Neural cell (in vitro differentiated cells): ENCODE measurements around the gene CDHR2. TPM values are rescaled to one million over a fixed set of nuclear protein-coding genes. Genes with fewer than 3 reads are reported as not detected.

ENCODE experiments used
- H2AFZ ChIP-seq: fragments of 200-600, 300-800 bp; sonication (generic), shearing (Covaris generic); 2 replicates; pipeline ENCODE4 v1.6.0; 2014; ENCODE audit warnings: low read depth, mild to moderate bottlenecking, antibody characterized with exemption, low read length, moderate library complexity
- H3F3A ChIP-seq: fragments of 200-600 bp; shearing (Covaris generic); 2 replicates; pipeline ENCODE4 v1.6.1; 2016; ENCODE audit warnings: mild to moderate bottlenecking, moderate library complexity, mixed read lengths, antibody characterized with exemption, low read length; ENCODE audit not compliant: insufficient read depth, poor library complexity, severe bottlenecking
- H3K27ac ChIP-seq: fragments of 200-600, 300-800 bp; sonication (generic), shearing (Covaris generic); 2 replicates; pipeline ENCODE4 v1.5.1; 2014; ENCODE audit warnings: mild to moderate bottlenecking, low read length, moderate library complexity
- H3K27me3 ChIP-seq: fragments of 300-800, 200-600 bp; sonication (generic), shearing (Covaris generic); 2 replicates; pipeline ENCODE4 v1.6.0; 2014; ENCODE audit warnings: mild to moderate bottlenecking, low read depth, low read length, moderate library complexity; ENCODE audit not compliant: insufficient read depth
- H3K36me3 ChIP-seq: fragments of 300-800, 200-600 bp; sonication (generic), shearing (Covaris generic); 2 replicates; pipeline ENCODE4 v1.5.1; 2014; ENCODE audit warnings: mild to moderate bottlenecking, antibody characterized with exemption, low read length, moderate library complexity; ENCODE audit not compliant: insufficient read depth
- H3K4me2 ChIP-seq: fragments of 300-800, 200-600 bp; sonication (generic), shearing (Covaris generic); 2 replicates; pipeline ENCODE4 v1.6.0; 2014; ENCODE audit warnings: mild to moderate bottlenecking, low read length
- H3K4me3 ChIP-seq: fragments of 300-800, 200-600 bp; sonication (generic), shearing (Covaris generic); 2 replicates; pipeline ENCODE4 v1.5.1; 2014; ENCODE audit warnings: mild to moderate bottlenecking, low read length, moderate library complexity
- H3K79me2 ChIP-seq: fragments of 200-600 bp; shearing (Covaris generic); replicated peaks from 2 replicates; pipeline ENCODE4 v1.6.0; 2014; ENCODE audit warnings: mild to moderate bottlenecking, low read length, moderate library complexity; ENCODE audit not compliant: insufficient read depth
- H3K9ac ChIP-seq: fragments of 300-800, 200-600 bp; sonication (generic), shearing (Covaris generic); 2 replicates; pipeline ENCODE4 v1.6.1; 2016; ENCODE audit warnings: mild to moderate bottlenecking, low read length, mixed read lengths
- H3K9me2 ChIP-seq: fragments of 200-600 bp; shearing (Covaris generic); 2 replicates; pipeline ENCODE4 v1.6.1; 2016; ENCODE audit warnings: mild to moderate bottlenecking, low read length, mixed read lengths; ENCODE audit not compliant: insufficient read depth
- H3K9me3 ChIP-seq: fragments of 200-600, 300-800 bp; sonication (generic), shearing (Covaris generic); 2 replicates; pipeline ENCODE4 v1.6.1; 2016; ENCODE audit warnings: mild to moderate bottlenecking, mixed run types, low read length, moderate library complexity, mixed read lengths
- H4K20me1 ChIP-seq: fragments of 200-600 bp; shearing (Covaris generic); 2 replicates; pipeline ENCODE4 v1.6.1; 2016; ENCODE audit warnings: mild to moderate bottlenecking, mixed run types; ENCODE audit not compliant: insufficient read depth
- EP300 ChIP-seq: fragments of 450-650 bp; conservative IDR thresholded peaks from 2 replicates; pipeline ENCODE4 v1.6.1; 2014; ENCODE audit warnings: antibody characterized with exemption, mild to moderate bottlenecking, moderate library complexity; ENCODE audit not compliant: poor library complexity, severe bottlenecking
- RAD21 ChIP-seq: fragments of 450-650 bp; conservative IDR thresholded peaks from 2 replicates; pipeline ENCODE4 v1.6.1; 2014; ENCODE audit warnings: antibody characterized with exemption, mild to moderate bottlenecking, moderate library complexity
- SMC3 ChIP-seq: fragments of 450-650 bp; conservative IDR thresholded peaks from 2 replicates; pipeline ENCODE4 v1.6.1; 2014; ENCODE audit warnings: antibody characterized with exemption, mild to moderate bottlenecking, moderate library complexity; ENCODE audit not compliant: poor library complexity
- polyA plus RNA-seq: library from polyadenylated mRNA; depleted of rRNA; stranded (reverse); fragments of >200 nt; gene quantifications from 2 replicates; pipeline ENCODE4 v1.2.3, GENCODE V29; 2014
- small RNA-seq, 3 experiments: library from RNA; depleted of rRNA; stranded (forward); fragments of <200 nt; gene quantifications; one replicate each; pipeline ENCODE3, GENCODE V24; 2012
- TF ChIP-seq, protein P1 (sequence below): fragments of 450-650 bp; IDR thresholded peaks from 2 replicates; pipeline ENCODE4 v1.5.1; 2014; ENCODE audit warnings: antibody characterized with exemption, mild to moderate bottlenecking, moderate library complexity; ENCODE audit not compliant: poor library complexity, severe bottlenecking
- TF ChIP-seq, protein P2 (sequence below): IDR thresholded peaks from 2 replicates; pipeline ENCODE4 v1.6.1; 2012; ENCODE audit warnings: borderline replicate concordance

Gene CDHR2
- polyA plus RNA-seq, 1 donor from 2014 or later = 1.0 TPM

DNA sequence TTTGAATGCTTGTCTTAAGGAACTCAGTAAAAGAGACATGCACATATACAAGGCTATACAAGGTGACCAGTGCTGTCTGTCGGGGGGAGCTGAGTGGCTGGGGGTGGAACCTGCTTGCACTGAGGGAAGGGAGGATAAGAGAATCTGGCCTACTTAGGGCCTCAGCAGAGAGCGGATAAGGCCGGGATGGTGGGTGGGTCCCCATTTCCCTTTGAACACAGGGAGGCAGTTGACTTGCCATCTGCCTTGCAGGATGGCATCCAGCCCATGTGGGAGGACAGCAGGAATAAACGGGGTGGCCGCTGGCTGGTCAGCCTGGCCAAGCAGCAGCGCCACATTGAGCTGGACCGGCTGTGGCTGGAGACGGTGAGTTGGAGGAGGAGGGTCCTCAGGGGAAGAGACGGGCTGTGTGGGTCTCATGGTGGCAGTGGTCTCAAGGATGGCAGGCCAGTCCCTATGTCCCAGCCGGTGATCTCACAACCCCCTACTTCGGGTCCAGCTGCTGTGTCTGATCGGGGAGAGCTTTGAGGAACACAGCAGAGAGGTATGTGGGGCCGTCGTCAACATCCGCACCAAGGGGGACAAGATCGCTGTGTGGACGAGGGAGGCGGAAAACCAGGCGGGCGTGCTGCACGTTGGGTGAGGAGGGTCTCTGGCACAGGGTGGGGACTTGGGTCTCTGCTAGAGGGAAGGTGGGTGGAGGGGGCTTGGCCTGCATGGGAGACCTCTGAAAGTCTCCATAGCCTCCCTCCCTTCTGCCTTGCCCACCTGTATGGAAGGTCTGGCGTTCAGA, 95.9 kb downstream of the CDHR2 start:
- no peaks in the 10 kb centered on the region for H3K9me2 ChIP-seq
- H3K27ac ChIP-seq = no peak overlapping the region
- no peak overlapping the region for H2AFZ ChIP-seq
- no peaks in the 10 kb centered on the region for H4K20me1 ChIP-seq
- H3K9ac ChIP-seq = no peak overlapping the region
- H3K4me3 ChIP-seq = no peak overlapping the region
- no peaks in the 10 kb centered on the region for H3F3A ChIP-seq
- H3K79me2 ChIP-seq = peaks cover 9% of the 10 kb centered on the region
- no peaks in the 10 kb centered on the region for H3K36me3 ChIP-seq
- no peak for TF ChIP-seq EP300
- TF ChIP-seq, protein P1, sequence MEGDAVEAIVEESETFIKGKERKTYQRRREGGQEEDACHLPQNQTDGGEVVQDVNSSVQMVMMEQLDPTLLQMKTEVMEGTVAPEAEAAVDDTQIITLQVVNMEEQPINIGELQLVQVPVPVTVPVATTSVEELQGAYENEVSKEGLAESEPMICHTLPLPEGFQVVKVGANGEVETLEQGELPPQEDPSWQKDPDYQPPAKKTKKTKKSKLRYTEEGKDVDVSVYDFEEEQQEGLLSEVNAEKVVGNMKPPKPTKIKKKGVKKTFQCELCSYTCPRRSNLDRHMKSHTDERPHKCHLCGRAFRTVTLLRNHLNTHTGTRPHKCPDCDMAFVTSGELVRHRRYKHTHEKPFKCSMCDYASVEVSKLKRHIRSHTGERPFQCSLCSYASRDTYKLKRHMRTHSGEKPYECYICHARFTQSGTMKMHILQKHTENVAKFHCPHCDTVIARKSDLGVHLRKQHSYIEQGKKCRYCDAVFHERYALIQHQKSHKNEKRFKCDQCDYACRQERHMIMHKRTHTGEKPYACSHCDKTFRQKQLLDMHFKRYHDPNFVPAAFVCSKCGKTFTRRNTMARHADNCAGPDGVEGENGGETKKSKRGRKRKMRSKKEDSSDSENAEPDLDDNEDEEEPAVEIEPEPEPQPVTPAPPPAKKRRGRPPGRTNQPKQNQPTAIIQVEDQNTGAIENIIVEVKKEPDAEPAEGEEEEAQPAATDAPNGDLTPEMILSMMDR = no peak
- no peak for TF ChIP-seq SMC3
- TF ChIP-seq RAD21 = no peak
- TF ChIP-seq, protein P2, sequence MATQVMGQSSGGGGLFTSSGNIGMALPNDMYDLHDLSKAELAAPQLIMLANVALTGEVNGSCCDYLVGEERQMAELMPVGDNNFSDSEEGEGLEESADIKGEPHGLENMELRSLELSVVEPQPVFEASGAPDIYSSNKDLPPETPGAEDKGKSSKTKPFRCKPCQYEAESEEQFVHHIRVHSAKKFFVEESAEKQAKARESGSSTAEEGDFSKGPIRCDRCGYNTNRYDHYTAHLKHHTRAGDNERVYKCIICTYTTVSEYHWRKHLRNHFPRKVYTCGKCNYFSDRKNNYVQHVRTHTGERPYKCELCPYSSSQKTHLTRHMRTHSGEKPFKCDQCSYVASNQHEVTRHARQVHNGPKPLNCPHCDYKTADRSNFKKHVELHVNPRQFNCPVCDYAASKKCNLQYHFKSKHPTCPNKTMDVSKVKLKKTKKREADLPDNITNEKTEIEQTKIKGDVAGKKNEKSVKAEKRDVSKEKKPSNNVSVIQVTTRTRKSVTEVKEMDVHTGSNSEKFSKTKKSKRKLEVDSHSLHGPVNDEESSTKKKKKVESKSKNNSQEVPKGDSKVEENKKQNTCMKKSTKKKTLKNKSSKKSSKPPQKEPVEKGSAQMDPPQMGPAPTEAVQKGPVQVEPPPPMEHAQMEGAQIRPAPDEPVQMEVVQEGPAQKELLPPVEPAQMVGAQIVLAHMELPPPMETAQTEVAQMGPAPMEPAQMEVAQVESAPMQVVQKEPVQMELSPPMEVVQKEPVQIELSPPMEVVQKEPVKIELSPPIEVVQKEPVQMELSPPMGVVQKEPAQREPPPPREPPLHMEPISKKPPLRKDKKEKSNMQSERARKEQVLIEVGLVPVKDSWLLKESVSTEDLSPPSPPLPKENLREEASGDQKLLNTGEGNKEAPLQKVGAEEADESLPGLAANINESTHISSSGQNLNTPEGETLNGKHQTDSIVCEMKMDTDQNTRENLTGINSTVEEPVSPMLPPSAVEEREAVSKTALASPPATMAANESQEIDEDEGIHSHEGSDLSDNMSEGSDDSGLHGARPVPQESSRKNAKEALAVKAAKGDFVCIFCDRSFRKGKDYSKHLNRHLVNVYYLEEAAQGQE = no peak
- no peaks in the 10 kb centered on the region for H3K27me3 ChIP-seq
- no peaks in the 10 kb centered on the region for H3K9me3 ChIP-seq
- no peak overlapping the region for H3K4me2 ChIP-seq

Small RNA genes within 50 kb of the gene (small RNA-seq; reads per million reads assigned to genes)
- gene MIR4281 = 0 reads per million in 3 experiments
- 0 to 1.2 (median 0) reads per million in 3 experiments for gene RF00019
- 0 reads per million in 3 experiments for gene RN7SL684P

Other genes with a start within 250 kb of the CDHR2 start
- gene KIAA1191, start 187.6 kb upstream of the CDHR2 start, polyA plus RNA-seq = 135 and 137 TPM in 2 replicates
- gene ARL10, start 183.9 kb upstream of the CDHR2 start, polyA plus RNA-seq = 12.7 and 22.8 TPM in 2 replicates
- 23.9 and 29.9 TPM in 2 replicates for gene NOP16, start 160.7 kb upstream of the CDHR2 start, polyA plus RNA-seq
- 61.8 and 81.3 TPM in 2 replicates for gene HIGD2A, start 160.6 kb upstream of the CDHR2 start, polyA plus RNA-seq
- 239 and 245 TPM in 2 replicates for gene CLTB, start 132.8 kb upstream of the CDHR2 start, polyA plus RNA-seq
- gene FAF2, start 101.0 kb upstream of the CDHR2 start, polyA plus RNA-seq = 30.8 and 33.6 TPM in 2 replicates
- gene RNF44, start 11.9 kb upstream of the CDHR2 start, polyA plus RNA-seq = 22.2 and 27.0 TPM in 2 replicates
- 32.3 and 42.8 TPM in 2 replicates for gene GPRIN1, start 60.8 kb downstream of the CDHR2 start, polyA plus RNA-seq
- 10.1 and 12.5 TPM in 2 replicates for gene SNCB, start 81.2 kb downstream of the CDHR2 start, polyA plus RNA-seq
- gene EIF4E1B, start 81.3 kb downstream of the CDHR2 start, polyA plus RNA-seq = 0.82 TPM in 1 of 2 replicates, not detected in the other
- gene TSPAN17, start 98.1 kb downstream of the CDHR2 start, polyA plus RNA-seq = 66.1 and 66.4 TPM in 2 replicates